ENCODE measurements around the gene COL4A2. TPM values are rescaled to one million over a fixed set of nuclear protein-coding genes. Genes with fewer than 3 reads are reported as not detected.

The COL4A2 gene
- total and polyA plus RNA-seq, 9 donors = 59.5 to 171 (median 136) TPM

DNA sequence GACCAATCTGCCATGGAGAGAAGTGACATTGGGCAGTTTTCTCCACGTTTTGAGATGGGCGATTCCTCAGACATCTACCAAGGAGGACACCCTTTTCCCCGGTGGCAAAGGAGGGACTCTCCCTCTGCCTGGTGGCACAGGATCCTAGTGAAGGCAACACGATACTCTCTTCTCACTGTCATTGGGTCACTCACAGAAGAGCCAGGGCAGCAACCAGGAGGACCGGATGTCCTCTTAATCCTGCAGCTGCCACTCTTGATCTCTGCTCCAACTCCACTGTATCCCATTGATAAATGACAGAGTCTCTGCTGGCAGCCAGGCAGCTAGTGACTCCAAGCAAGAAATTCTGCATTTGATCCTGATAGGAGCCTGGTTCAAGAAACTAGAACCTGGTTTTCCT lies 42.2 kb downstream of the COL4A2 start:
- Histone ChIP-seq H3K27ac (no peak overlapping the region), H3K27me3 (no peaks in the 10 kb centered on the region), H3K4me3 (no peak overlapping the region), H3K4me1 (ENCODE audit: insufficient read depth) (peaks cover 15% of the 10 kb centered on the region), H3K36me3 (no peaks in the 10 kb centered on the region), H3K9me3 (no peaks in the 10 kb centered on the region)
- TF ChIP-seq EP300 (IDR thresholded peaks at IDR 0.05) = no peak
- intact Hi-C loops (cut with DNase I) = loop anchor here in 2 of 4 donors (5.0 to 10.0 kb wide), 2 partner anchors 46 to 48 kb away; no protein-coding TSS in a partner anchor
- 90 to 96% (median 91%) methylated on average over 5 of the region's 5 CpGs for WGBS, 3 donors
- DNase-seq = no peak

- H3K4me1 ChIP-seq (ENCODE audit: insufficient read depth) = peaks cover 15% of the 10 kb centered on the region
- H3K4me3 ChIP-seq = no peak overlapping the region
- TF ChIP-seq EP300 (IDR thresholded peaks at IDR 0.05) (no peak), POLR2A (IDR thresholded peaks at IDR 0.05) (no peak)
- TF ChIP-seq, protein P1, sequence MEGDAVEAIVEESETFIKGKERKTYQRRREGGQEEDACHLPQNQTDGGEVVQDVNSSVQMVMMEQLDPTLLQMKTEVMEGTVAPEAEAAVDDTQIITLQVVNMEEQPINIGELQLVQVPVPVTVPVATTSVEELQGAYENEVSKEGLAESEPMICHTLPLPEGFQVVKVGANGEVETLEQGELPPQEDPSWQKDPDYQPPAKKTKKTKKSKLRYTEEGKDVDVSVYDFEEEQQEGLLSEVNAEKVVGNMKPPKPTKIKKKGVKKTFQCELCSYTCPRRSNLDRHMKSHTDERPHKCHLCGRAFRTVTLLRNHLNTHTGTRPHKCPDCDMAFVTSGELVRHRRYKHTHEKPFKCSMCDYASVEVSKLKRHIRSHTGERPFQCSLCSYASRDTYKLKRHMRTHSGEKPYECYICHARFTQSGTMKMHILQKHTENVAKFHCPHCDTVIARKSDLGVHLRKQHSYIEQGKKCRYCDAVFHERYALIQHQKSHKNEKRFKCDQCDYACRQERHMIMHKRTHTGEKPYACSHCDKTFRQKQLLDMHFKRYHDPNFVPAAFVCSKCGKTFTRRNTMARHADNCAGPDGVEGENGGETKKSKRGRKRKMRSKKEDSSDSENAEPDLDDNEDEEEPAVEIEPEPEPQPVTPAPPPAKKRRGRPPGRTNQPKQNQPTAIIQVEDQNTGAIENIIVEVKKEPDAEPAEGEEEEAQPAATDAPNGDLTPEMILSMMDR (IDR thresholded peaks at IDR 0.05) = no peak
- H3K9me3 ChIP-seq = no peaks in the 10 kb centered on the region
- H3K27ac ChIP-seq = no peak overlapping the region
- intact Hi-C loops (cut with DNase I) = no loop called here
- H3K36me3 ChIP-seq = no peaks in the 10 kb centered on the region
- WGBS, 3 donors = 86 to 97% (median 96%) methylated on average over 1 of the region's 1 CpG
- no peaks in the 10 kb centered on the region for H3K27me3 ChIP-seq
- DNase-seq = no peak
These were observed 43.0 kb downstream of the COL4A2 start for GRCh38 chr13:110350049-110350448.

- intact Hi-C loops (cut with DNase I) = no loop called here
- no peak overlapping the region for H3K27ac ChIP-seq
- H3K9me3 ChIP-seq = no peaks in the 10 kb centered on the region
- H3K36me3 ChIP-seq = no peaks in the 10 kb centered on the region
- WGBS, 3 donors = 94 to 97% (median 95%) methylated on average over 3 of the region's 3 CpGs
- H3K4me3 ChIP-seq = no peak overlapping the region
- H3K27me3 ChIP-seq = no peaks in the 10 kb centered on the region
- DNase-seq = no peak
- H3K4me1 ChIP-seq (ENCODE audit: insufficient read depth) = peaks cover 13% of the 10 kb centered on the region
- TF ChIP-seq POLR2A (IDR thresholded peaks at IDR 0.05) = no peak
- no peak for TF ChIP-seq EP300 (IDR thresholded peaks at IDR 0.05)
- TF ChIP-seq, protein P1 (IDR thresholded peaks at IDR 0.05) = no peak
These were observed 43.4 kb downstream of the COL4A2 start for GRCh38 chr13:110350509-110350908.

GRCh38 chr13:110351636-110352420 lies 44.7 kb downstream of the COL4A2 start:
- intact Hi-C loops (cut with DNase I) = no loop called here
- no peak overlapping the region for H3K4me3 ChIP-seq
- 94 to 98% (median 97%) methylated on average over 6 of the region's 6 CpGs for WGBS, 3 donors
- DNase-seq = no peak
- no peaks in the 10 kb centered on the region for H3K27me3 ChIP-seq
- H3K36me3 ChIP-seq = no peaks in the 10 kb centered on the region
- TF ChIP-seq, protein P1 (IDR thresholded peaks at IDR 0.05) = no peak
- TF ChIP-seq EP300 (IDR thresholded peaks at IDR 0.05) (no peak), POLR2A (IDR thresholded peaks at IDR 0.05) (no peak)
- peaks cover 13% of the 10 kb centered on the region for H3K4me1 ChIP-seq (ENCODE audit: insufficient read depth)
- H3K27ac ChIP-seq = no peak overlapping the region
- no peaks in the 10 kb centered on the region for H3K9me3 ChIP-seq

GRCh38 chr13:110352735-110353134 lies 45.7 kb downstream of the COL4A2 start:
- WGBS, 3 donors = 73 to 87% (median 82%) methylated on average over 7 to 8 of the region's 8 CpGs
- H3K36me3 ChIP-seq = no peaks in the 10 kb centered on the region
- intact Hi-C loops (cut with DNase I) = no loop called here
- no peak for TF ChIP-seq EP300 (IDR thresholded peaks at IDR 0.05)
- TF ChIP-seq, protein P1 (IDR thresholded peaks at IDR 0.05) = no peak
- no peak for TF ChIP-seq POLR2A (IDR thresholded peaks at IDR 0.05)
- H3K4me1 ChIP-seq (ENCODE audit: insufficient read depth) = peaks cover 8% of the 10 kb centered on the region
- DNase-seq = no peak
- no peak overlapping the region for H3K27ac ChIP-seq
- H3K27me3 ChIP-seq = no peaks in the 10 kb centered on the region
- no peak overlapping the region for H3K4me3 ChIP-seq
- no peaks in the 10 kb centered on the region for H3K9me3 ChIP-seq

Measured in ovary (tissue), 9 donors.